HepG2 (cell line): ENCODE measurements around the gene STARD13. TPM values are rescaled to one million over a fixed set of nuclear protein-coding genes. Genes with fewer than 3 reads are reported as not detected.

ENCODE experiments used
- ATAC-seq: fragments of 200-7000 bp; cut with Tn5 transposase; 3 replicates; pipeline ENCODE4 v1.9.1; 2020; ENCODE audit warnings: mild to moderate bottlenecking, moderate library complexity
- BruUV-seq: library from RNA; stranded (reverse); fragments of 400-500 nt; replicated peaks from 2 replicates; lab custom pipeline; 2021; lab: Mats Ljungman, UMichigan
- CTCF ChIA-PET: fragments of 300-600 bp; formaldehyde crosslinking; extraction: SDS; loops from one replicate; lab custom pipeline; 2021; ENCODE audit warnings: low total read pairs, inconsistent platforms, low intra/inter-chr PET ratio; lab: Yijun Ruan, JAX
- POLR2A ChIA-PET: fragments of 350-600 bp; sonication (Branson Sonifier 250); formaldehyde crosslinking; loops from one replicate; lab custom pipeline; 2020; ENCODE audit warnings: antibody characterized with exemption, inconsistent platforms; lab: Yijun Ruan, JAX
- DNase-seq: peaks from one replicate; pipeline ENCODE4 v3.0.0-alpha.2; 2015; ENCODE audit warnings: low spot score
- FAIRE-seq: peaks from 3 replicates; lab custom pipeline; 2011; peaks lifted over from hg19 to GRCh38; lab: Jason Lieb, UNC
- H2AFZ ChIP-seq: one replicate; pipeline ENCODE4 v1.6.1; 2011; ENCODE audit warnings: low read length, inconsistent platforms
- H3K27ac ChIP-seq: fragments of 300-600 bp; 3 replicates; pipeline ENCODE4 v1.8.0; 2011; ENCODE audit warnings: mixed run types, mild to moderate bottlenecking, mixed read lengths, low read length, inconsistent platforms; ENCODE audit not compliant: insufficient read depth; ENCODE audit errors: extremely low read length
- H3K27me3 ChIP-seq, 2 experiments: fragments of 200-600 bp in 1 of 2; 2 replicates in 1 of 2; 3 replicates in 1 of 2; pipeline versions ENCODE4 v1.6.0 to v1.8.0; 2011; ENCODE audit warnings: low read length in 2 of 2, mild to moderate bottlenecking in 2 of 2, moderate library complexity in 2 of 2, inconsistent platforms in 1 of 2; ENCODE audit not compliant: insufficient read depth in 2 of 2, control insufficient read depth in 1 of 2
- H3K36me3 ChIP-seq, 2 experiments: fragments of 200-600 bp in 1 of 2; replicated peaks in 1 of 2; 2 replicates in 1 of 2; 3 replicates in 1 of 2; pipeline versions ENCODE4 v1.5.1 to v1.8.0; 2011; ENCODE audit warnings: low read length in 2 of 2, inconsistent platforms in 1 of 2; ENCODE audit not compliant: insufficient read depth in 2 of 2, control insufficient read depth in 1 of 2
- H3K4me1 ChIP-seq: 2 replicates; pipeline ENCODE4 v1.5.1; 2012; ENCODE audit warnings: low read length, inconsistent platforms; ENCODE audit not compliant: insufficient read depth
- H3K4me2 ChIP-seq: 2 replicates; pipeline ENCODE4 v1.6.0; 2011; ENCODE audit warnings: low read depth, low read length, inconsistent platforms
- H3K4me3 ChIP-seq, 3 experiments: fragments of 200-600 bp in 1 of 3; sonication (generic), shearing (Covaris generic) in 1 of 3; replicated peaks in 1 of 3; 2 replicates each; pipeline ENCODE4 v1.5.1; 2011 to 2016; ENCODE audit warnings: low read length in 3 of 3, inconsistent platforms in 2 of 3, low read depth in 2 of 3, mild to moderate bottlenecking in 2 of 3, control low read depth in 1 of 3, mixed read lengths in 1 of 3; ENCODE audit not compliant: insufficient read depth in 1 of 3
- H3K79me2 ChIP-seq: one replicate; pipeline ENCODE4 v1.6.1; 2011; ENCODE audit warnings: low read length, inconsistent platforms; ENCODE audit not compliant: insufficient read depth
- H3K9ac ChIP-seq: 2 replicates; pipeline ENCODE4 v1.6.0; 2011; ENCODE audit warnings: mild to moderate bottlenecking, low read depth, low read length, inconsistent platforms; ENCODE audit not compliant: insufficient read depth
- H3K9me3 ChIP-seq: 2 replicates; pipeline ENCODE4 v1.5.1; 2012; ENCODE audit warnings: mild to moderate bottlenecking, low read length
- H4K20me1 ChIP-seq: 2 replicates; pipeline ENCODE4 v1.6.0; 2011; ENCODE audit warnings: inconsistent platforms, mild to moderate bottlenecking, low read length, moderate library complexity; ENCODE audit not compliant: insufficient read depth
- PRMT3 ChIP-seq: sonication (generic); formaldehyde crosslinking; IDR thresholded peaks from 2 replicates; pipeline ENCODE4 v1.8.1; 2022; ENCODE audit warnings: low read depth, mild to moderate bottlenecking, moderate library complexity, missing genetic modification reagents, borderline replicate concordance
- SIN3A ChIP-seq: IDR thresholded peaks from 2 replicates; pipeline ENCODE4 v1.6.1; 2011; ENCODE audit warnings: low read depth, mild to moderate bottlenecking, control low read depth, low read length, borderline replicate concordance
- ZBTB25 ChIP-seq: IDR thresholded peaks from 2 replicates; pipeline ENCODE4 v1.6.1; 2018; ENCODE audit warnings: missing genetic modification reagents
- ZBTB8A ChIP-seq: sonication (generic); formaldehyde crosslinking; IDR thresholded peaks from 2 replicates; pipeline ENCODE4 v1.4.0; 2020; ENCODE audit warnings: mild to moderate bottlenecking, low read depth, missing genetic modification reagents, borderline replicate concordance
- ZNF414 ChIP-seq: sonication (generic); formaldehyde crosslinking; IDR thresholded peaks from 2 replicates; pipeline ENCODE4 v1.5.0; 2020; ENCODE audit warnings: missing genetic modification reagents
- ZZZ3 ChIP-seq: sonication (generic); formaldehyde crosslinking; IDR thresholded peaks from 2 replicates; pipeline ENCODE4 v1.4.0; 2020; ENCODE audit warnings: missing genetic modification reagents, mild to moderate bottlenecking, borderline replicate concordance
- WGBS: methylation state at CpG from one replicate; pipeline ENCODE4 v1.1.6; 2017; ENCODE audit warnings: low lambda C conversion rate; 5-methylcytosine and 5-hydroxymethylcytosine counted together
- in situ Hi-C: cut with HindIII; loops from 2 replicates; pipeline ENCODE4 v1.10.0; 2017; ENCODE audit warnings: low pct_unique_long_range_greater_than_20kb; ENCODE audit not compliant: extremely low pct_ligation_motif_present
- intact Hi-C: fragments of 100-400 bp; cut with micrococcal nuclease; formaldehyde crosslinking; loops from one replicate; pipeline ENCODE4 v1.10.0; 2022; ENCODE audit not compliant: unreplicated experiment
- polyA plus RNA-seq, 8 experiments: library from polyadenylated mRNA; depleted of rRNA in 3 of 8; stranded (reverse) in 7 of 8; unstranded in 1 of 8; fragments of >200 nt; fragmentation: Illumina TruSeq in 4 of 8; extraction: Trizol in 4 of 8; gene quantifications; 2 replicates each; pipeline versions ENCODE4 v1.2.1 to v1.2.3, GENCODE V29; 2011 to 2016; ENCODE audit warnings: low read depth in 4 of 8, missing spikeins in 1 of 8, mixed read lengths in 1 of 8; ENCODE audit not compliant: insufficient read depth in 1 of 8
- total RNA-seq, 5 experiments: library from RNA; depleted of rRNA; stranded (reverse); fragments of >200 nt; fragmentation: Illumina TruSeq; extraction: Trizol; gene quantifications; 2 replicates each; pipeline ENCODE4 v1.2.3, GENCODE V29; 2016; ENCODE audit warnings: low read depth in 1 of 5

Gene STARD13
- total and polyA plus RNA-seq, 2 of the 13 experiments (the other 11 are each of a cell fraction or from before 2014, with no cell fraction given) = 12.8 to 14.3 TPM

GRCh38 chr13:33132644-33133440 lies 152.7 kb downstream of the STARD13 start:
- peaks cover 7 to 47% of the 10 kb centered on the region in 2 experiments for H3K36me3 ChIP-seq
- intact Hi-C loops = no loop called here
- peaks cover 20% of the 10 kb centered on the region for H3K4me1 ChIP-seq
- in situ Hi-C loops = no loop called here
- no peak overlapping the region for H3K27ac ChIP-seq
- H3K9ac ChIP-seq = no peak overlapping the region
- TF ChIP-seq ZBTB25 (CRISPR knock-in tag) (no peak), SIN3A (no peak), PRMT3 (CRISPR knock-in tag) (no peak), ZZZ3 (CRISPR knock-in tag) (no peak), ZNF414 (CRISPR knock-in tag) (no peak), ZBTB8A (CRISPR knock-in tag) (no peak)
- TF ChIP-seq, all 625 proteins: peak for 0
- ChIA-PET CTCF (no interaction called here), POLR2A (no interaction called here)
- H3K9me3 ChIP-seq = no peaks in the 10 kb centered on the region
- 100% methylated on average over 1 of the region's 1 CpG for WGBS
- ATAC-seq (no peak), FAIRE-seq (no peak), DNase-seq (no peak)
- H3K79me2 ChIP-seq = no peaks in the 10 kb centered on the region
- no TSS peak for BruUV-seq
- no peaks in the 10 kb centered on the region for H3K27me3 ChIP-seq
- H3K4me3 ChIP-seq = no peak overlapping the region
- no peak overlapping the region for H2AFZ ChIP-seq
- H3K4me2 ChIP-seq = no peak overlapping the region
- H4K20me1 ChIP-seq = no peaks in the 10 kb centered on the region
